BJ (cell line): ENCODE data around the gene JPH4. TPM values are rescaled to one million over a fixed set of nuclear protein-coding genes. Genes with fewer than 3 reads are reported as not detected.

Source experiments
- CTCF ChIA-PET: fragments of 350-600 bp; formaldehyde crosslinking; extraction: SDS; loops from one replicate; lab custom pipeline; 2021; ENCODE audit warnings: antibody characterized with exemption, inconsistent platforms; lab: Yijun Ruan, JAX
- POLR2A ChIA-PET: fragments of 300-600 bp; sonication (Branson Sonifier 250); formaldehyde crosslinking; extraction: SDS; loops from one replicate; lab custom pipeline; 2021; ENCODE audit warnings: antibody characterized with exemption; lab: Charles Lee
- DNase-seq: peaks from one replicate; pipeline ENCODE4 v3.0.0-alpha.2; 2011; ENCODE audit warnings: low read depth
- H3K27me3 ChIP-seq: 2 replicates; pipeline ENCODE4 v1.6.0; 2011; ENCODE audit warnings: low read length; ENCODE audit not compliant: control insufficient read depth, insufficient read depth
- H3K36me3 ChIP-seq: 2 replicates; pipeline ENCODE4 v1.5.1; 2011; ENCODE audit warnings: low read length; ENCODE audit not compliant: control insufficient read depth, insufficient read depth
- H3K4me3 ChIP-seq: 2 replicates; pipeline ENCODE4 v1.5.1; 2011; ENCODE audit warnings: low read depth, mild to moderate bottlenecking, control low read depth, low read length
- polyA plus RNA-seq: library from polyadenylated mRNA; depleted of rRNA; stranded (reverse); fragments of >200 nt; gene quantifications from 2 replicates; pipeline ENCODE4 v1.2.3, GENCODE V29; 2011
- TF ChIP-seq, protein P1 (sequence below): IDR thresholded peaks from 2 replicates; pipeline ENCODE4 v1.5.1; 2011; ENCODE audit warnings: low read depth, mild to moderate bottlenecking, control low read depth, inconsistent platforms, low read length, moderate library complexity; ENCODE audit not compliant: insufficient read depth

JPH4 gene
- polyA plus RNA-seq, 1 experiment, result not detected

DNA sequence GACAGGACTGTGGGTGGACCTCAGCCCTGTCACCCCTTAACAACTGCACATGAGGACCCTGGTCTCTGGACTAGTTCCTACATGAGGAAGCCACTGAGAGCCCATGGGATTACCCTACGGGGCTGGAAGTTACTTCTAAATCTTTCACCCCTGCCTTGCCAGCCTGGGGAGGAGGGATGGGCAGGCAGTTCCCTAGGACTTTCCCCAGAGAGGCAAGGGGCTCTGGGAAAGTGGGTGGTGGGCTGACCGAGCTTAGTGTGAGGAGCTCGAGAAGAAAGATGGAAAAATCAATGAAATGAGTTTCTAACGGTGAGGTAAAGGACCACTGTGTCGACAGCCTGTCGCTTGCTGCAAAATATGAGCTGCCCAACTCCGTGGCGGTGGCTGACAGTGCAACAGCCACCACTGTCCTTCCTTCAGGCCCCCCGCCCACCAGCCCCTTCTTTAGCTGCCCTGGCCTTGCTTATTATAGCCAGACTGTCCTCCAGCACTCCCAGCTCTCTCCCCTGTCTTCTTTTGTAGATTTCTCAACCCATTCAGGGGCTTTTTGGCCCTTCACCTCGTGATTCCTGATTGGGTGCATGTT, 32.0 kb downstream of the JPH4 start:
- Histone ChIP-seq H3K27me3 (peaks cover 2% of the 10 kb centered on the region; the same call in 1 of the 2 replicates), H3K4me3 (no peak overlapping the region), H3K36me3 (no peaks in the 10 kb centered on the region)
- TF ChIP-seq, protein P1, sequence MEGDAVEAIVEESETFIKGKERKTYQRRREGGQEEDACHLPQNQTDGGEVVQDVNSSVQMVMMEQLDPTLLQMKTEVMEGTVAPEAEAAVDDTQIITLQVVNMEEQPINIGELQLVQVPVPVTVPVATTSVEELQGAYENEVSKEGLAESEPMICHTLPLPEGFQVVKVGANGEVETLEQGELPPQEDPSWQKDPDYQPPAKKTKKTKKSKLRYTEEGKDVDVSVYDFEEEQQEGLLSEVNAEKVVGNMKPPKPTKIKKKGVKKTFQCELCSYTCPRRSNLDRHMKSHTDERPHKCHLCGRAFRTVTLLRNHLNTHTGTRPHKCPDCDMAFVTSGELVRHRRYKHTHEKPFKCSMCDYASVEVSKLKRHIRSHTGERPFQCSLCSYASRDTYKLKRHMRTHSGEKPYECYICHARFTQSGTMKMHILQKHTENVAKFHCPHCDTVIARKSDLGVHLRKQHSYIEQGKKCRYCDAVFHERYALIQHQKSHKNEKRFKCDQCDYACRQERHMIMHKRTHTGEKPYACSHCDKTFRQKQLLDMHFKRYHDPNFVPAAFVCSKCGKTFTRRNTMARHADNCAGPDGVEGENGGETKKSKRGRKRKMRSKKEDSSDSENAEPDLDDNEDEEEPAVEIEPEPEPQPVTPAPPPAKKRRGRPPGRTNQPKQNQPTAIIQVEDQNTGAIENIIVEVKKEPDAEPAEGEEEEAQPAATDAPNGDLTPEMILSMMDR, result no peak
- POLR2A ChIA-PET, result no interaction called here
- DNase-seq, result no peak
- CTCF ChIA-PET, result interaction anchor here (1.0 to 2.2 kb wide), 3 partner anchors 13 to 68 kb away, joined by 3 to 11 read pairs (median 4); no protein-coding TSS in a partner anchor

DNA sequence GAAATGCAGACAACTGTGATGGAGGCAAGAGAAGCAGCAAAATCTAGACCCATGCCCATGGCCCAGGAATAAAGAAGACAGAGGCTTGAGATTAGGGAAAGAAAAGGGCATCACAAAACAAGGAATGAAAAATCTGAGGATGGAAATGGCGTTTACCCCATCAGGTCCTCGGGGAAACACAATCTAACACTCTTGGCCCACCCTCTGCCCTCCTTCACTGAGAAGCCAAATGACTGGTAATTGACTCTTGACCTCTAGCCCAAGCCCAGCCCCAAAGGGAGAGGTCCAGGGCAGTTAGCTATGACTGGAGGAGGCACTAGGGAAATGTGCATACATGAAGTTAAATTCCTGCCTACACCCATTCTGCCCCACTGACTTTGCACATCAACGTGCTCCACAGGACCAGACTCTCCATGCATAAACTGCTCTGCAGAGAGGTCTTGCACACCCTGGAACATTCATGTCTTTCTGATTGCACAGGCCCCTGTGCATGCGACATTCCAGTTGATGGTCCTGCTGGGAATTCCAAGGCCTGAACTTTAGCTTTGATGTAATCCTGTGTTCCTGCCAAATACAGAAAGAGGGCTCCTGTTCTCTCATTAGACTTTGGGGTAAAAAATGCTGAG, 32.7 kb downstream of the JPH4 start:
- TF ChIP-seq, protein P1, result no peak
- ChIA-PET POLR2A (no interaction called here), CTCF (interaction anchor here (1.0 to 2.2 kb wide), 3 partner anchors 14 to 68 kb away, joined by 3 to 11 read pairs (median 4); no protein-coding TSS in a partner anchor)
- peaks cover 2% of the 10 kb centered on the region; the same call in 1 of the 2 replicates for H3K27me3 ChIP-seq
- no peak overlapping the region for H3K4me3 ChIP-seq
- DNase-seq, result no peak
- H3K36me3 ChIP-seq, result no peaks in the 10 kb centered on the region

DNA sequence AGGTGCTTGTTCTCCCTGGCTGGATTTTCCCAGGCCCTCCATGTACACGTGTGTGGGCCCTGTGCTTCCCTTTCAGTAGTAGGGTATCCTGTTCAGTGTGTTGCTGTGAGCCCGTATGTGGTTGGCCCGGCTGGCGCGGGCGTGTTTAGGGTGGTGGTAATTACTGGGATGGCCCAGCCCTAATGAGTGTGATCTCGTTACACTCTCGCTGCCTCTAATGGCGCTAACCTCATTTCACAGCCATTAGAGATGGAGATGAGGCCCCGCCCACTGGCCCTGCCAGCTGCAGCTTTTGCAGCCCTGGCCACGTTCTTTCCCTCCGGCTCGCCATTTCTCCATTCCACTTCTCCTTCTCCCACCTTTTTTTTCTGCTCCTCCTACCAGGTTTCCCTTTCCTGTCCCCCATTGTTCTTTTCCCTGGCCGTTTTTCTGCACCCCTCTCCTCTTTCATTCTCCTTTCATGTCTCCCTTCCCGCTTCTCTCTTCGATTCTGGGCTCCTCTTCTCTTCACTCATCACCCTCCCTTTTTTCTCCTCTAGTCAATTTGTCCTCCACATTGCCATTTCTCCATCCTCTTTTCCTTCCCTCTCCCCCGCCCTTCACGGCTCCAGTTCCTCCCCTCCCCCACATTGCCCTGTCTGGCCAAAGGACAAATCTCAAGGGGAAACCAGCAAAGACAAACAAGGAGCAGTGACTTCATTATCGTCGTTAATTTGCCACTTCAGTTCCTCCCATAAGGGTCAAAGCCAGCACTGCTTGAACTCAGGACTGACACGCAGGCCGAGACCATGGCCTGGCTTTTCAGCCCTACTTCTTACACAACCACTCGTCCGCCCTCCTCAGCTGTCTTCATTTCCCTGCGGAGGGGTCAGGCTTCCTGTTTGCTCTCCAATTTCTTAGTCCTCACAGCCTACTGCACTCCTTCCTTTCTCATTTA, 33.8 kb downstream of the JPH4 start:
- H3K36me3 ChIP-seq, result no peaks in the 10 kb centered on the region
- no peaks in the 10 kb centered on the region for H3K27me3 ChIP-seq
- CTCF ChIA-PET, result interaction anchor here (0.6 to 2.2 kb wide), 2 partner anchors 15 kb away, joined by 3 to 11 read pairs; no protein-coding TSS in a partner anchor
- DNase-seq, result no peak
- H3K4me3 ChIP-seq, result no peak overlapping the region
- POLR2A ChIA-PET, result interaction anchor here (0.6 kb wide), 1 partner anchor 887 kb away, joined by 3 read pairs; no protein-coding TSS in a partner anchor
- TF ChIP-seq, protein P1, result no peak

DNA sequence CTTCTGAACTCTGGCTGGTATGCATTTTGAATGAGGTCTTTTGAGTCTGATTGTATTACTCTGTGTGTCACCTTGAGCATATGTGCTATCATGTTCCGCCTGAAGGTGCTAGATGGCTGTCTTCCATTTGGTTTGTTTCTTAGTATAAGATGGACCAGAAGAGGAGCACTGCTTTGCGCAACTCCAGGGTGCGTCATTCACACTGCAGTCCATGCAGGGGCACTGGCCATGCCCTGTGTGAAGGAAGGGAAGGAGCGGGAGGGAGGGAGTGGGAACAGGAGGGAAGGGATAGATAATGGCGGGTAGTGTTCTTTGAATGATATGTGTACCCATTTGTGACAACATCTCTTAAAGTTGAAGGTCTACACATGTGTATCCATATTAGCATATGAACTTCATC, 35.2 kb downstream of the JPH4 start:
- POLR2A ChIA-PET, result no interaction called here
- CTCF ChIA-PET, result no interaction called here
- H3K4me3 ChIP-seq, result no peak overlapping the region
- TF ChIP-seq, protein P1, result no peak
- DNase-seq, result no peak
- no peaks in the 10 kb centered on the region for H3K27me3 ChIP-seq
- H3K36me3 ChIP-seq, result no peaks in the 10 kb centered on the region
